H9 (cell line): ENCODE results near the gene CHAF1A. TPM values are rescaled to one million over a fixed set of nuclear protein-coding genes. Genes with fewer than 3 reads are reported as not detected.

Experiments
- DNase-seq: peaks from one replicate; pipeline ENCODE4 v3.0.0-alpha.2; 2017
- H2AFZ ChIP-seq: one replicate; pipeline ENCODE4 v1.6.1; 2013; ENCODE audit warnings: mild to moderate bottlenecking, low read length, control low read depth, moderate library complexity
- H2AK5ac ChIP-seq: 2 replicates; pipeline ENCODE4 v1.6.1; 2013; ENCODE audit warnings: low read length, control low read depth, mixed read lengths; ENCODE audit not compliant: insufficient read length
- H2BK120ac ChIP-seq: one replicate; pipeline ENCODE4 v1.6.1; 2013; ENCODE audit warnings: low read depth, mild to moderate bottlenecking, low read length, control low read depth, inconsistent platforms; ENCODE audit not compliant: poor library complexity, severe bottlenecking
- H2BK12ac ChIP-seq: 2 replicates; pipeline ENCODE4 v1.6.1; 2013; ENCODE audit warnings: low read length, control low read depth, mixed read lengths, low read depth; ENCODE audit not compliant: insufficient read length
- H2BK15ac ChIP-seq: 2 replicates; pipeline ENCODE4 v1.6.1; 2013; ENCODE audit warnings: low read depth, low read length, control low read depth
- H2BK20ac ChIP-seq: one replicate; pipeline ENCODE4 v1.6.1; 2013; ENCODE audit warnings: low read depth, mild to moderate bottlenecking, low read length, control low read depth, inconsistent platforms; ENCODE audit not compliant: poor library complexity, severe bottlenecking
- H2BK5ac ChIP-seq: 2 replicates; pipeline ENCODE4 v1.6.1; 2013; ENCODE audit warnings: low read length, control low read depth, mixed read lengths; ENCODE audit not compliant: insufficient read length
- H3K14ac ChIP-seq: 2 replicates; pipeline ENCODE4 v1.6.1; 2013; ENCODE audit warnings: low read length, control low read depth; ENCODE audit not compliant: insufficient read depth
- H3K18ac ChIP-seq: 2 replicates; pipeline ENCODE4 v1.6.1; 2013; ENCODE audit warnings: low read depth, mild to moderate bottlenecking, mixed read lengths, low read length, control low read depth; ENCODE audit not compliant: insufficient read length
- H3K23ac ChIP-seq: 2 replicates; pipeline ENCODE4 v1.6.1; 2013; ENCODE audit warnings: low read length, control low read depth, mixed read lengths, low read depth; ENCODE audit not compliant: insufficient read length
- H3K23me2 ChIP-seq: 2 replicates; pipeline ENCODE4 v1.6.1; 2013; ENCODE audit warnings: low read depth, mild to moderate bottlenecking, mixed read lengths, low read length, control low read depth; ENCODE audit not compliant: insufficient read length, poor library complexity, severe bottlenecking
- H3K27ac ChIP-seq: 2 replicates; pipeline ENCODE4 v1.5.1; 2013; ENCODE audit warnings: low read length, control low read depth, mixed read lengths, low read depth; ENCODE audit not compliant: insufficient read length
- H3K27me3 ChIP-seq: 2 replicates; pipeline ENCODE4 v1.6.1; 2013; ENCODE audit warnings: low read length, control low read depth, inconsistent platforms; ENCODE audit not compliant: insufficient read depth
- H3K4ac ChIP-seq: 2 replicates; pipeline ENCODE4 v1.6.1; 2013; ENCODE audit warnings: low read depth, mild to moderate bottlenecking, control low read depth, inconsistent platforms, low read length, moderate library complexity
- H3K4me1 ChIP-seq: 2 replicates; pipeline ENCODE4 v1.6.1; 2013; ENCODE audit warnings: low read length, control low read depth, inconsistent platforms; ENCODE audit not compliant: insufficient read depth
- H3K4me2 ChIP-seq: 2 replicates; pipeline ENCODE4 v1.6.1; 2013; ENCODE audit warnings: low read length, control low read depth, mixed read lengths; ENCODE audit not compliant: insufficient read length, insufficient read depth
- H3K56ac ChIP-seq: 2 replicates; pipeline ENCODE4 v1.6.1; 2013; ENCODE audit warnings: low read depth, mild to moderate bottlenecking, mixed read lengths, low read length, control low read depth; ENCODE audit not compliant: insufficient read length
- H3K79me1 ChIP-seq: 2 replicates; pipeline ENCODE4 v1.6.1; 2013; ENCODE audit warnings: low read depth, mild to moderate bottlenecking, moderate library complexity, low read length, control low read depth, inconsistent platforms; ENCODE audit not compliant: insufficient read depth, poor library complexity, severe bottlenecking
- H3K79me2 ChIP-seq: 2 replicates; pipeline ENCODE4 v1.6.1; 2013; ENCODE audit warnings: low read length, control low read depth, inconsistent platforms; ENCODE audit not compliant: insufficient read depth
- H3K9ac ChIP-seq: 2 replicates; pipeline ENCODE4 v1.6.1; 2013; ENCODE audit warnings: low read length, control low read depth, mixed read lengths; ENCODE audit not compliant: insufficient read length; ENCODE audit errors: extremely low read depth
- H3K9me3 ChIP-seq: one replicate; pipeline ENCODE4 v1.6.1; 2013; ENCODE audit warnings: low read depth, low read length, inconsistent platforms; ENCODE audit not compliant: control insufficient read depth
- H3T11ph ChIP-seq: one replicate; pipeline ENCODE4 v1.6.1; 2013; ENCODE audit warnings: mild to moderate bottlenecking, low read length, control low read depth, inconsistent platforms
- H4K20me1 ChIP-seq: one replicate; pipeline ENCODE4 v1.6.1; 2013; ENCODE audit not compliant: control insufficient read depth, insufficient read length, insufficient read depth
- H4K5ac ChIP-seq: 2 replicates; pipeline ENCODE4 v1.6.1; 2013; ENCODE audit warnings: low read depth, mild to moderate bottlenecking, mixed read lengths, low read length, control low read depth; ENCODE audit not compliant: insufficient read length
- H4K8ac ChIP-seq: replicated peaks from 2 replicates; pipeline ENCODE4 v1.6.1; 2013; ENCODE audit warnings: low read length, control low read depth, mixed read lengths, low read depth; ENCODE audit not compliant: insufficient read length
- H4K91ac ChIP-seq: 2 replicates; pipeline ENCODE4 v1.6.1; 2013; ENCODE audit warnings: low read depth, mild to moderate bottlenecking, moderate library complexity, mixed read lengths, low read length, control low read depth; ENCODE audit not compliant: insufficient read length
- H3K27ac Mint-ChIP-seq, 3 experiments: 2 replicates in 2 of 3; 3 replicates in 1 of 3; pipeline ENCODE4 v1.8.0; 2020 to 2021; ENCODE audit warnings: mixed read lengths in 3 of 3, mild to moderate bottlenecking in 1 of 3, moderate library complexity in 1 of 3
- H3K27me3 Mint-ChIP-seq: 2 replicates; pipeline ENCODE4 v1.8.0; 2021; ENCODE audit warnings: low read depth, mild to moderate bottlenecking, moderate library complexity, mixed read lengths
- H3K36me3 Mint-ChIP-seq, 3 experiments: 2 replicates in 2 of 3; 3 replicates in 1 of 3; pipeline ENCODE4 v1.8.0; 2020 to 2021; ENCODE audit warnings: low read depth in 3 of 3, mixed read lengths in 3 of 3; ENCODE audit not compliant: insufficient read depth in 1 of 3
- H3K4me1 Mint-ChIP-seq, 2 experiments: 2 replicates each; pipeline ENCODE4 v1.8.0; 2020; ENCODE audit warnings: mixed read lengths in 2 of 2
- H3K4me3 Mint-ChIP-seq, 2 experiments: 2 replicates in 1 of 2; 3 replicates in 1 of 2; pipeline ENCODE4 v1.8.0; 2020 to 2021; ENCODE audit warnings: mild to moderate bottlenecking in 2 of 2, mixed read lengths in 2 of 2, moderate library complexity in 1 of 2
- H3K9me3 Mint-ChIP-seq, 2 experiments: 2 replicates in 1 of 2; 3 replicates in 1 of 2; pipeline ENCODE4 v1.8.0; 2020; ENCODE audit warnings: mild to moderate bottlenecking in 2 of 2, mixed read lengths in 2 of 2, moderate library complexity in 1 of 2
- CTCF ChIP-seq: fragments of 200-600 bp; sonication (generic); conservative IDR thresholded peaks from 3 replicates; pipeline ENCODE4 v1.8.0; 2021; ENCODE audit warnings: antibody characterized with exemption, mild to moderate bottlenecking
- WGBS: extraction: QIAGEN DNeasy Blood & Tissue Kit; methylation state at CpG from one replicate; pipeline ENCODE4 v1.1.7; 2013; ENCODE audit warnings: missing lambda C conversion rate, low lambda C conversion rate, mixed read lengths; ENCODE audit not compliant: insufficient read length; ENCODE audit errors: extremely low coverage; 5-methylcytosine and 5-hydroxymethylcytosine counted together
- total RNA-seq: library from RNA; stranded (reverse); gene quantifications from 2 replicates; pipeline ENCODE4 v1.2.1, GENCODE V29; 2021

Gene CHAF1A
- total RNA-seq, 1 experiment from 2014 or later = 143 TPM

- Histone ChIP-seq H3K23me2 (no peaks in the 10 kb centered on the region), H2BK12ac (no peak overlapping the region), H3K9ac (no peak overlapping the region), H3K4ac (no peak overlapping the region), H3K27ac (no peak overlapping the region), H2BK5ac (no peak overlapping the region), H3K79me2 (peaks cover 12% of the 10 kb centered on the region; the same call in 1 of the 2 replicates), H3K4me1 (no peaks in the 10 kb centered on the region; the same call in 1 of the 2 replicates), H3K18ac (no peak overlapping the region), H2AK5ac (no peak overlapping the region), H3T11ph (no peak overlapping the region), H3K56ac (no peak overlapping the region), H3K23ac (no peak overlapping the region), H3K14ac (no peak overlapping the region; the same call in 1 of the 2 replicates), H4K20me1 (no peaks in the 10 kb centered on the region), H4K91ac (no peak overlapping the region), H3K27me3 (no peaks in the 10 kb centered on the region), H4K8ac (no peak overlapping the region), H2AFZ (no peak overlapping the region), H4K5ac (no peak overlapping the region), H3K9me3 (no peaks in the 10 kb centered on the region), H3K79me1 (no peaks in the 10 kb centered on the region), H3K4me2 (no peak overlapping the region), H2BK15ac (no peak overlapping the region), H2BK20ac (no peak overlapping the region), H2BK120ac (no peak overlapping the region)
- DNase-seq = no peak
- WGBS = no CpG with 5 or more reads among the region's 13 CpGs
- Mint-ChIP-seq H3K27me3 (no peaks in the 10 kb centered on the region), H3K36me3 (peaks cover 3 to 14% (median 5%) of the 10 kb centered on the region in 3 experiments; a peak in 5 of 7 replicates), H3K9me3 (no peaks in the 10 kb centered on the region), H3K4me3 (no peak overlapping the region), H3K27ac (no peak overlapping the region), H3K4me1 (peaks cover 16 to 34% of the 10 kb centered on the region in 2 experiments)
- no peak; the same call in 2 of the 3 replicates for TF ChIP-seq CTCF
These were observed 16.2 kb upstream of the CHAF1A start for GRCh38 chr19:4386041-4386782.
